ENCODE data around the gene CEMIP. TPM values are rescaled to one million over a fixed set of nuclear protein-coding genes. Genes with fewer than 3 reads are reported as not detected.

Gene CEMIP
- total and polyA plus RNA-seq, 2 of the 13 experiments (the other 11 are each of a cell fraction or from before 2014, with no cell fraction given), result 4.3 to 28.5 TPM

- TF ChIP-seq SOX6 (IDR thresholded peaks at IDR 0.05) (no peak), SOX6 (CRISPR knock-in tag; IDR thresholded peaks at IDR 0.05) (no peak), ZNF343 (CRISPR knock-in tag; IDR thresholded peaks at IDR 0.05) (no peak), ZNF44 (CRISPR knock-in tag; IDR thresholded peaks at IDR 0.05) (no peak), ASH2L (IDR thresholded peaks at IDR 0.05; ENCODE audit: insufficient read length, low read depth, low read length) (peak; percentile 25), ZNF775 (CRISPR knock-in tag; IDR thresholded peaks at IDR 0.05; ENCODE audit: borderline replicate concordance) (no peak), NR2F1 (CRISPR knock-in tag; IDR thresholded peaks at IDR 0.05) (no peak), ZNF577 (CRISPR knock-in tag; IDR thresholded peaks at IDR 0.05; ENCODE audit: borderline replicate concordance, low read depth) (no peak), ZMAT3 (CRISPR knock-in tag; conservative IDR thresholded peaks at IDR 0.05) (0 out of 2 replicates have a peak, but pooled peaks have one; percentile 34), ZBTB38 (CRISPR knock-in tag; IDR thresholded peaks at IDR 0.05) (peak; percentile 38; the same call in 1 of the 2 replicates), ZNF562 (CRISPR knock-in tag; IDR thresholded peaks at IDR 0.05; ENCODE audit: borderline replicate concordance) (no peak), ATAD3A (CRISPR knock-in tag; IDR thresholded peaks at IDR 0.05) (no peak), ZBTB20 (CRISPR knock-in tag; IDR thresholded peaks at IDR 0.05; ENCODE audit: borderline replicate concordance, low read depth) (no peak), GPN1 (CRISPR knock-in tag; IDR thresholded peaks at IDR 0.05; ENCODE audit: borderline replicate concordance) (no peak), KDM2A (CRISPR knock-in tag; IDR thresholded peaks at IDR 0.05; ENCODE audit: borderline replicate concordance, low read depth) (peak; percentile 64), ZNF367 (CRISPR knock-in tag; IDR thresholded peaks at IDR 0.05; ENCODE audit: borderline replicate concordance) (no peak), ZFP90 (CRISPR knock-in tag; IDR thresholded peaks at IDR 0.05; ENCODE audit: borderline replicate concordance) (no peak)
- TF ChIP-seq, protein P1, sequence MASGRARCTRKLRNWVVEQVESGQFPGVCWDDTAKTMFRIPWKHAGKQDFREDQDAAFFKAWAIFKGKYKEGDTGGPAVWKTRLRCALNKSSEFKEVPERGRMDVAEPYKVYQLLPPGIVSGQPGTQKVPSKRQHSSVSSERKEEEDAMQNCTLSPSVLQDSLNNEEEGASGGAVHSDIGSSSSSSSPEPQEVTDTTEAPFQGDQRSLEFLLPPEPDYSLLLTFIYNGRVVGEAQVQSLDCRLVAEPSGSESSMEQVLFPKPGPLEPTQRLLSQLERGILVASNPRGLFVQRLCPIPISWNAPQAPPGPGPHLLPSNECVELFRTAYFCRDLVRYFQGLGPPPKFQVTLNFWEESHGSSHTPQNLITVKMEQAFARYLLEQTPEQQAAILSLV (CRISPR knock-in tag; IDR thresholded peaks at IDR 0.05; ENCODE audit: borderline replicate concordance), result peak; percentile 34; the same call in 1 of the 2 replicates
- TF ChIP-seq, protein P2, sequence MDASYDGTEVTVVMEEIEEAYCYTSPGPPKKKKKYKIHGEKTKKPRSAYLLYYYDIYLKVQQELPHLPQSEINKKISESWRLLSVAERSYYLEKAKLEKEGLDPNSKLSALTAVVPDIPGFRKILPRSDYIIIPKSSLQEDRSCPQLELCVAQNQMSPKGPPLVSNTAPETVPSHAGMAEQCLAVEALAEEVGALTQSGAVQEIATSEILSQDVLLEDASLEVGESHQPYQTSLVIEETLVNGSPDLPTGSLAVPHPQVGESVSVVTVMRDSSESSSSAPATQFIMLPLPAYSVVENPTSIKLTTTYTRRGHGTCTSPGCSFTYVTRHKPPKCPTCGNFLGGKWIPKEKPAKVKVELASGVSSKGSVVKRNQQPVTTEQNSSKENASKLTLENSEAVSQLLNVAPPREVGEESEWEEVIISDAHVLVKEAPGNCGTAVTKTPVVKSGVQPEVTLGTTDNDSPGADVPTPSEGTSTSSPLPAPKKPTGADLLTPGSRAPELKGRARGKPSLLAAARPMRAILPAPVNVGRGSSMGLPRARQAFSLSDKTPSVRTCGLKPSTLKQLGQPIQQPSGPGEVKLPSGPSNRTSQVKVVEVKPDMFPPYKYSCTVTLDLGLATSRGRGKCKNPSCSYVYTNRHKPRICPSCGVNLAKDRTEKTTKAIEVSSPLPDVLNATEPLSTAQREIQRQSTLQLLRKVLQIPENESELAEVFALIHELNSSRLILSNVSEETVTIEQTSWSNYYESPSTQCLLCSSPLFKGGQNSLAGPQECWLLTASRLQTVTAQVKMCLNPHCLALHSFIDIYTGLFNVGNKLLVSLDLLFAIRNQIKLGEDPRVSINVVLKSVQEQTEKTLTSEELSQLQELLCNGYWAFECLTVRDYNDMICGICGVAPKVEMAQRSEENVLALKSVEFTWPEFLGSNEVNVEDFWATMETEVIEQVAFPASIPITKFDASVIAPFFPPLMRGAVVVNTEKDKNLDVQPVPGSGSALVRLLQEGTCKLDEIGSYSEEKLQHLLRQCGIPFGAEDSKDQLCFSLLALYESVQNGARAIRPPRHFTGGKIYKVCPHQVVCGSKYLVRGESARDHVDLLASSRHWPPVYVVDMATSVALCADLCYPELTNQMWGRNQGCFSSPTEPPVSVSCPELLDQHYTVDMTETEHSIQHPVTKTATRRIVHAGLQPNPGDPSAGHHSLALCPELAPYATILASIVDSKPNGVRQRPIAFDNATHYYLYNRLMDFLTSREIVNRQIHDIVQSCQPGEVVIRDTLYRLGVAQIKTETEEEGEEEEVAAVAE (CRISPR knock-in tag; IDR thresholded peaks at IDR 0.05; ENCODE audit: borderline replicate concordance), result no peak
- TF ChIP-seq, protein P3, sequence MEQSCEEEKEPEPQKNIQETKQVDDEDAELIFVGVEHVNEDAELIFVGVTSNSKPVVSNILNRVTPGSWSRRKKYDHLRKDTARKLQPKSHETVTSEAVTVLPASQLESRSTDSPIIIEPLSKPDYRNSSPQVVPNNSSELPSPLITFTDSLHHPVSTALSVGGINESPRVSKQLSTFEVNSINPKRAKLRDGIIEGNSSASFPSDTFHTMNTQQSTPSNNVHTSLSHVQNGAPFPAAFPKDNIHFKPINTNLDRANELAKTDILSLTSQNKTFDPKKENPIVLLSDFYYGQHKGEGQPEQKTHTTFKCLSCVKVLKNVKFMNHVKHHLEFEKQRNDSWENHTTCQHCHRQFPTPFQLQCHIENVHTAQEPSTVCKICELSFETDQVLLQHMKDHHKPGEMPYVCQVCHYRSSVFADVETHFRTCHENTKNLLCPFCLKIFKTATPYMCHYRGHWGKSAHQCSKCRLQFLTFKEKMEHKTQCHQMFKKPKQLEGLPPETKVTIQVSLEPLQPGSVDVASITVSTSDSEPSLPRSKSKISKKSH (CRISPR knock-in tag; IDR thresholded peaks at IDR 0.05; ENCODE audit: borderline replicate concordance), result no peak
- TF ChIP-seq, protein P4, sequence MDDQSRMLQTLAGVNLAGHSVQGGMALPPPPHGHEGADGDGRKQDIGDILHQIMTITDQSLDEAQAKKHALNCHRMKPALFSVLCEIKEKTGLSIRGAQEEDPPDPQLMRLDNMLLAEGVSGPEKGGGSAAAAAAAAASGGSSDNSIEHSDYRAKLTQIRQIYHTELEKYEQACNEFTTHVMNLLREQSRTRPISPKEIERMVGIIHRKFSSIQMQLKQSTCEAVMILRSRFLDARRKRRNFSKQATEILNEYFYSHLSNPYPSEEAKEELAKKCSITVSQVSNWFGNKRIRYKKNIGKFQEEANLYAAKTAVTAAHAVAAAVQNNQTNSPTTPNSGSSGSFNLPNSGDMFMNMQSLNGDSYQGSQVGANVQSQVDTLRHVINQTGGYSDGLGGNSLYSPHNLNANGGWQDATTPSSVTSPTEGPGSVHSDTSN (CRISPR knock-in tag; IDR thresholded peaks at IDR 0.05; ENCODE audit: borderline replicate concordance), result no peak
These were observed at the start of gene CEMIP (continued) for GRCh38 chr15:80778964-80779657.
